Measurements from ENCODE around the gene SRPK3. TPM values are rescaled to one million over a fixed set of nuclear protein-coding genes. Genes with fewer than 3 reads are reported as not detected.

SRPK3 gene
- total RNA-seq, 2 experiments from 2014 or later, result not detected

DNA sequence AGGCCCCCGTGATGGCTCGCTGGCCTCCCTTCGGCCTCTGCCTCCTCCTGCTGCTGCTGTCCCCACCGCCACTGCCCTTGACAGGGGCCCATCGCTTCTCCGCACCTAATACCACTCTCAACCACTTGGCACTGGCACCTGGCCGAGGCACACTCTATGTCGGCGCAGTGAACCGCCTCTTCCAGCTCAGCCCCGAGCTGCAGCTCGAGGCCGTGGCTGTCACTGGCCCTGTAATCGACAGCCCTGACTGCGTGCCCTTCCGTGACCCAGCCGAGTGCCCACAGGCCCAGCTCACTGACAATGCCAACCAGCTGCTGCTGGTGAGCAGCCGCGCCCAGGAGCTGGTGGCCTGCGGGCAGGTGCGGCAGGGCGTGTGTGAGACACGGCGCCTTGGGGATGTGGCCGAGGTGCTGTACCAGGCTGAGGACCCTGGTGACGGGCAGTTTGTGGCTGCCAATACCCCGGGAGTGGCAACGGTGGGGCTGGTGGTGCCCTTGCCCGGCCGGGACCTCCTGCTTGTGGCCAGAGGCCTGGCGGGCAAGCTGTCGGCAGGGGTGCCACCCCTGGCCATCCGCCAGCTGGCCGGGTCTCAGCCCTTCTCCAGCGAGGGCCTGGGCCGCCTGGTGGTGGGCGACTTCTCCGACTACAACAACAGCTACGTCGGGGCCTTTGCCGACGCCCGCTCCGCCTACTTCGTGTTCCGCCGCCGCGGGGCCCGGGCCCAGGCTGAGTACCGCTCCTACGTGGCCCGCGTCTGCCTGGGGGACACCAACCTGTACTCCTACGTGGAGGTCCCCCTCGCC, 13.8 kb upstream of the SRPK3 start:
- Histone ChIP-seq H3K9me3 (ENCODE audit: control insufficient read depth in 1 of 2, insufficient read depth in 1 of 2, low read length in 2 of 2) (no peaks in the 10 kb centered on the region), H3K27ac (ENCODE audit: low read depth in 1 of 2, low read length in 2 of 2) (no peak overlapping the region), H3K4me3 (ENCODE audit: low read length) (no peak overlapping the region), H3K27me3 (ENCODE audit: control insufficient read depth in 1 of 2, insufficient read depth in 2 of 2, low read length in 2 of 2) (no peaks in the 10 kb centered on the region), H3K36me3 (ENCODE audit: insufficient read depth, low read length) (no peaks in the 10 kb centered on the region), H3K4me1 (ENCODE audit: insufficient read depth, low read length) (peaks cover 9% of the 10 kb centered on the region)
- ChIA-PET POLR2A (no interaction called here), CTCF (interaction anchor here (1.0 kb wide), 1 partner anchor 180 kb away, joined by 3 read pairs; no protein-coding TSS in a partner anchor)
- no peaks in the 10 kb centered on the region for H3K36me3 Mint-ChIP-seq (ENCODE audit: low read depth)
- H3K9me3 Mint-ChIP-seq, result no peaks in the 10 kb centered on the region
- H3K4me1 Mint-ChIP-seq (ENCODE audit: low read depth), result peaks cover 4% of the 10 kb centered on the region
- no peaks in the 10 kb centered on the region for H3K27me3 Mint-ChIP-seq
- no peak overlapping the region for H3K27ac Mint-ChIP-seq
- H3K4me3 Mint-ChIP-seq, result no peak overlapping the region
- DNase-seq (peak in 2 of 14 experiments; percentile 7 to 12), ATAC-seq (ENCODE audit: poor library complexity) (no peak)
- TF ChIP-seq, protein P1, sequence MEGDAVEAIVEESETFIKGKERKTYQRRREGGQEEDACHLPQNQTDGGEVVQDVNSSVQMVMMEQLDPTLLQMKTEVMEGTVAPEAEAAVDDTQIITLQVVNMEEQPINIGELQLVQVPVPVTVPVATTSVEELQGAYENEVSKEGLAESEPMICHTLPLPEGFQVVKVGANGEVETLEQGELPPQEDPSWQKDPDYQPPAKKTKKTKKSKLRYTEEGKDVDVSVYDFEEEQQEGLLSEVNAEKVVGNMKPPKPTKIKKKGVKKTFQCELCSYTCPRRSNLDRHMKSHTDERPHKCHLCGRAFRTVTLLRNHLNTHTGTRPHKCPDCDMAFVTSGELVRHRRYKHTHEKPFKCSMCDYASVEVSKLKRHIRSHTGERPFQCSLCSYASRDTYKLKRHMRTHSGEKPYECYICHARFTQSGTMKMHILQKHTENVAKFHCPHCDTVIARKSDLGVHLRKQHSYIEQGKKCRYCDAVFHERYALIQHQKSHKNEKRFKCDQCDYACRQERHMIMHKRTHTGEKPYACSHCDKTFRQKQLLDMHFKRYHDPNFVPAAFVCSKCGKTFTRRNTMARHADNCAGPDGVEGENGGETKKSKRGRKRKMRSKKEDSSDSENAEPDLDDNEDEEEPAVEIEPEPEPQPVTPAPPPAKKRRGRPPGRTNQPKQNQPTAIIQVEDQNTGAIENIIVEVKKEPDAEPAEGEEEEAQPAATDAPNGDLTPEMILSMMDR (IDR thresholded peaks at IDR 0.05), result no peak
- intact Hi-C loops (cut with DNase I, micrococcal nuclease), result loop anchor here in 1 of 2 experiments (10.0 kb wide), 1 partner anchor 118 kb away; the partner anchor contains the start of gene L1CAM

- Mint-ChIP-seq H3K27ac (no peak overlapping the region), H3K4me1 (ENCODE audit: low read depth) (peaks cover 4% of the 10 kb centered on the region), H3K9me3 (no peaks in the 10 kb centered on the region), H3K4me3 (no peak overlapping the region), H3K36me3 (ENCODE audit: low read depth) (no peaks in the 10 kb centered on the region), H3K27me3 (no peaks in the 10 kb centered on the region)
- Histone ChIP-seq H3K27me3 (ENCODE audit: control insufficient read depth in 1 of 2, insufficient read depth in 2 of 2, low read length in 2 of 2) (no peaks in the 10 kb centered on the region), H3K4me3 (ENCODE audit: low read length) (no peak overlapping the region), H3K27ac (ENCODE audit: low read depth in 1 of 2, low read length in 2 of 2) (no peak overlapping the region), H3K4me1 (ENCODE audit: insufficient read depth, low read length) (peaks cover 9% of the 10 kb centered on the region), H3K9me3 (ENCODE audit: control insufficient read depth in 1 of 2, insufficient read depth in 1 of 2, low read length in 2 of 2) (no peaks in the 10 kb centered on the region), H3K36me3 (ENCODE audit: insufficient read depth, low read length) (no peaks in the 10 kb centered on the region)
- intact Hi-C loops (cut with DNase I, micrococcal nuclease), result loop anchor here in 1 of 2 experiments (10.0 kb wide), 1 partner anchor 117 kb away; the partner anchor contains the start of gene L1CAM
- TF ChIP-seq, protein P1 (IDR thresholded peaks at IDR 0.05), result no peak
- ATAC-seq (ENCODE audit: poor library complexity), result no peak
- CTCF ChIA-PET, result no interaction called here
- peak in 2 of 14 experiments; percentile 3 to 8 for DNase-seq
- POLR2A ChIA-PET, result no interaction called here
Measured at GRCh38 chrX:153767674-153768055, 13.2 kb upstream of the SRPK3 start.

GRCh38 chrX:153768311-153769157, 12.3 kb upstream of the SRPK3 start:
- POLR2A ChIA-PET, result no interaction called here
- DNase-seq, result peak in 2 of 14 experiments; percentile 6 to 11

More at GRCh38 chrX:153768311-153769157, 12.3 kb upstream of the SRPK3 start:
- Mint-ChIP-seq H3K27ac (no peak overlapping the region), H3K27me3 (no peaks in the 10 kb centered on the region), H3K4me1 (ENCODE audit: low read depth) (peaks cover 4% of the 10 kb centered on the region), H3K4me3 (no peak overlapping the region), H3K9me3 (no peaks in the 10 kb centered on the region), H3K36me3 (ENCODE audit: low read depth) (no peaks in the 10 kb centered on the region)
- Histone ChIP-seq H3K4me1 (ENCODE audit: insufficient read depth, low read length) (peaks cover 9% of the 10 kb centered on the region), H3K9me3 (ENCODE audit: control insufficient read depth in 1 of 2, insufficient read depth in 1 of 2, low read length in 2 of 2) (no peaks in the 10 kb centered on the region), H3K36me3 (ENCODE audit: insufficient read depth, low read length) (no peaks in the 10 kb centered on the region), H3K4me3 (ENCODE audit: low read length) (no peak overlapping the region), H3K27me3 (ENCODE audit: control insufficient read depth in 1 of 2, insufficient read depth in 2 of 2, low read length in 2 of 2) (no peaks in the 10 kb centered on the region), H3K27ac (ENCODE audit: low read depth in 1 of 2, low read length in 2 of 2) (no peak overlapping the region)
- CTCF ChIA-PET, result no interaction called here
- intact Hi-C loops (cut with DNase I, micrococcal nuclease), result loop anchor here in 1 of 2 experiments (10.0 kb wide), 1 partner anchor 116 kb away; the partner anchor contains the start of gene L1CAM
- no peak for ATAC-seq (ENCODE audit: poor library complexity)
- TF ChIP-seq, protein P1 (IDR thresholded peaks at IDR 0.05), result no peak

Measured in CD4-positive, alpha-beta T cell (primary cell).